NCI-H510A (cell line): ENCODE measurements around the gene PDGFC.

Experiments used
- DNase-seq: peaks from one replicate; lab custom pipeline; 2025; lab: John Stamatoyannopoulos, UW

Gene PDGFC

DNA sequence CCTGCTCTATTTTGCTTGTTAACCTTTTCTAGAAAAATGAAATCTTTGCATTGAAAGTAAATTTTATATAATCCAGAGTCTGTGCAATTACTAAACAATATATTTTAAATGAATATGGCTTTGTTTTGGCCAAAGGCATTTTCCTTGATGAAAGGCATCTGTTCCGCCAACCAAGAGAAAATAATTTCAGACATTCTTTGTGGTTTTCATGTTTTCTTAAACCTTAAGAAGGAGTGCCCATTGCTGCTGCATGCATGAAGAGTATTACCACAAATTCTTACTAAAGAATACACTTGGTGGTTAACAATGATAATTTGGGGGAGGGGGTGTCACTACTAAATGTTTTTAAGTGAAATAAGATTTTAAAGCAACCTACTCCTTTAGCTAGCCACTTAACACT, 2.7 kb upstream of the PDGFC start:
- no peak for DNase-seq

- no peak for DNase-seq
Observed at GRCh38 chr4:156972379-156973015, 898 bp upstream of the PDGFC start.

DNA sequence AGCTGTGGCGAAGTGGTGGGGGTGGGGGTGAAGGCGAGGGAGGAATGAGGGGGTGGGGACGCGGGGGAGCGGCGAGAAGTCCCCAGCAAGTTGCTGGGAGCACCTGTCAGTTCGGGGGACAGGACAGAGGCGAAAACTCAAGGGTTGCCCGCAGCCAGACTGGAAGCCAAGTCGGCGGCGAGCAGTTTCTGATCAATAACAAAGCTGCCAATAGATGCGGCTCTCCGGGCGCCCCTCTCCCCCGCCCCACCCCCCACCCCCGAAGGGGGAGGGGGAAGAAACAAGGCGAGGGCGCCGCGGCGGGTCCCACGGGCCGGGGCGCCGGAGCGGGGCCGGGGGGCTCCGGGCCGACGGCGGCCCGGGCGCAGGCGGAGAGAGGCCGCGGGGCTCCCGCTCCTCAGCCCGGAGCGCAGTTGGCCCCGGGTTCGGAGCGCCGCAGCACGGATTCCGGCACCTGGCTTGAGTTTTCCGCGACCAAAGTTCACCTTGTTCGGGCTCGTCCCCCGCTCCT, 379 bp downstream of the PDGFC start:
- no peak for DNase-seq

GRCh38 chr4:156970501-156971164, 966 bp downstream of the PDGFC start:
- DNase-seq, result no peak

GRCh38 chr4:156969911-156970310, 1.7 kb downstream of the PDGFC start:
- no peak for DNase-seq

GRCh38 chr4:156969101-156969500, 2.5 kb downstream of the PDGFC start:
- DNase-seq, result no peak

DNA sequence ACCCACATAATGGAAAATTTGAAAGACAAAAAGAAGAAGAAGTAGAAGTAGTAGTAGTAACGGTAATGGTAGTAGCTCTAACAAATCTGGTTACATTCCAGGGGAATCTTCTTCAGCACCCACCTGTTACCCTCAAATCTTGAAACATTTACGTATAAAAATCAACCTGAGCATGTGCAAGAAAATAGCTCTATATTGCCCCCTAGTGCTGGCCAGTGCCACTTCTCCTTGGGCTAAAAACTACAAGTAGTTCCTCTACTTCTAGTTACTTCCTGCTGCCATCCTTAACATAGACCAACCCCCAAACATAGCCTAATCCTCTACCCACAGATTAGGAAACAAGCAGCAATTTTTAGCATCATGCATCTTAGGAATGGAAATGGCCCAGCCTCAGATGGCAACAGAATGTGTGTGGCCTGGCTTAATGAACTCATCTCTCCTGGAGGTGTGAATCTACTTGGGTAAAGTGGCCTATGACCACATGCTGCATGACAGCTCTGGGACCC, 3.1 kb downstream of the PDGFC start:
- DNase-seq, result no peak

- DNase-seq, result no peak
Observed at GRCh38 chr4:156966836-156967235, 4.8 kb downstream of the PDGFC start.

- DNase-seq, result no peak
Observed at GRCh38 chr4:156963419-156963818, 8.2 kb downstream of the PDGFC start.

GRCh38 chr4:156962528-156962974, 9.0 kb downstream of the PDGFC start:
- DNase-seq, result no peak

- DNase-seq, result no peak
Observed at GRCh38 chr4:156962058-156962358, 9.6 kb downstream of the PDGFC start.

DNA sequence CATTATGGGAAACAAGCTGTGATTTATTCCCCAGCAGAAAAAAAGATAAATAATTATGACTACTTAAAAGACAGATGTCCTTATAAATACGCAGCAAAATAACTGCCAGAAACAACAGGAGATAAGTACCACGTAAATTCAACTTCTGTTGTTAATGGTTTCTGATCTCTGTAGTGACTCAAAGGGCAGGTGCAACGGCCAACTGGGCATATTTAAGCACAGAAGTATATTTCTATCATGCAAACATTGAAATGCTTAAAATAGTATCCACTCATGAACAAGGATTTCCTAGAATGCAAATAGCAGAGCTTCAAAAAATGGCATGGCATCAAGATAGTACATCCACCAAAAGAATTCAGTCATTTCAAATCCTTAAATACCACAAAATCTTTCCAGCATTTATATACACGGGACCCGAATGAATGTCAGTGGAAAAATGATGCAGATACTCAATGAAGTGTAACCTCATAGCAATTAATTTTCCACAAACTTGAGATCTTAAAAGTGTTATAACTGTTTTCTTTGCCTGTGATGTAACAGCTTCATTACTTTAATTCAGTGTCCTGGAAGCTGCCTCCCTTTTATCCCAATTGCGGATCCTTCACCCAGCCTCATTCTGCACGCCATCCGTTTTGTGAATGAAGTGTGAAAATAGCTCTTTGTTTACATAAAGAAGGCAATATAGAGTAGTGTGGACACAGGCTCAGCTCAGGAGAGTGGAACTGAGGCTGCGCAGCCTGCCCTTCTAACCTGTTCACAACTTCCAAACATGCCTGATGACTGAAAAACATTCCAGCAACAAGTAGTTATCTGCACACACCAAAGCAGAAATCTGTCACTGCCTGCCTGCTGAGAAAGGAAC, 10.2 kb downstream of the PDGFC start:
- DNase-seq, result no peak

DNA sequence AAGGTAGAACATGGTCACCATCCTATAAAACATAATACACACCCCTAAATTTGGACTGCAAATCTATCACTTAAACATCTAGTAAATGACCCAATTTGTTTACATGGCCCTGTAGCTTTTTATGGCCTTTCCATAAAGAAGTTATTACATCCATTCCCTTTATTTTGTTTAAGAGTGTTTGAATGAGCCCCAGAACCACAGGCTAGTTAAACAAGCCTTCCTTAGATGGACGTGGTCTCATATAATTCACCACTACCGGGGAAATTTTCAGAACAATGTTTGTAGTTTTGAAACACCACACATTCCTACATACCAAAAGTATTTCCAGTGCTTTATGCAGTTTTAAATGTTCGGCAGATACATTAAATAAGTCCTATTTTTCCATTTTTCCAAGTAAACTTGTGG, 12.3 kb downstream of the PDGFC start:
- DNase-seq, result no peak

GRCh38 chr4:156958276-156959074, 13.1 kb downstream of the PDGFC start:
- DNase-seq, result no peak

DNA sequence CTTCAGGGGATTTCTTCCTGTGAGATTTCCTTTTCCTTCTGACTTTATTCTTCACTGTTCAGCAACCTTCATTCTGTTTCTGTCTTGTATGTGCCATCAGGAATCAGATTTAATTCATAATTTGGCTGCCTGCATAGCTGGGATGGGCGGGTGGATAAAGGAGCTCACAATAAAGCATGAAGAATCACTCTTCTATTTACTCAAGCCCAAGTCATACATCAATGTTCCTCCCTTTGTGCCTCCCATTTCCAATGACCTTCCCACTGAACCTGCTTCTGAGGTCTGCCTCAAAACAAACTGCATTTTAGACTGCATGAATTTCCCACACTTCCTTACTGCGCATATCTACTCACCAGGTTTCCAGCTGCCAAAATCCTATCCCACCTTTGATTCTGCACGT, 14.0 kb downstream of the PDGFC start:
- DNase-seq, result no peak

DNA sequence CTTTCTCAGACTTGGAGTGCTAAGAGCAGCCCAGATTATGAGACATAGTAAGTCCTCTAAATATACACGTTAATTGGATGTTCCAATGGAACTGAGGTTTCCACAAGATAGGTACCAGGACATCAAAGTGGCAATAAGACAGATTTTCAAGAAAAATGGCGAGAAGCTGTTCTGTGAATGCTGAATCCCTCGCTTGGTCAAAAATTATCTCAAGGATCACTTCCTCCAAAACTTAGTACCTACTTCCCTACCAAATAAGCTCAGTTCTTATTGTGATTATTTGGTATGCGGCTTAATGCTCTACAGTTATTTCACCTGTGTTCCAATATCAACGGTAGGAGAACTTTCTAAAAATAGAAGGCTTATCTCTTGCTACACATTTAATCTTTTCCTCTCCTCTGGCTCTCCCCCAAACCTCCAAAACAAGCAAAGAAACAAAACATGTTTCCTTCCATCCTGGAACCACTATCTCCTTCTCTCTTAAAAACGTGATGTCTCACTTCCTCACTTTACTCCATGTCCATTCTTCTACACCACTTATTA, 14.7 kb downstream of the PDGFC start:
- no peak for DNase-seq

- no peak for DNase-seq
Observed at GRCh38 chr4:156956359-156956758, 15.2 kb downstream of the PDGFC start.

DNA sequence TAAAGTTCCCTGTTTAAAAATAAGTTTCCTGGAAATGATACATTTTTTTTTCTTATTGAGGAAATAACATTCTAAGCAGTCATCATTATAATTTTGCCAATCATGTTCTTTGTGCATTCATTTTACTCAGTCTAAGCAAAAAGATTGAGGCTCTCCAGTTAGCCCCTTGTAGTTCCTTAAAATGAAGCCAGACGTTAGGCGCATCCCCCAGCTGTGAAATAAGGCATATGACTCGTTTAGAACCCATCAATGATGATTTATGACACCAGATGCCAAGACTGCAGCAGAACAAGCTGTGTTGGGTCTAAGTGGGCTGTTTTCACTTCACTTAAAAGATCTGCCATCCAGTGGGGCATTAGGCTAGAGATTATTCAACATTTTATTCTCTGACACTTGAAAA, 17.0 kb downstream of the PDGFC start:
- no peak for DNase-seq

DNA sequence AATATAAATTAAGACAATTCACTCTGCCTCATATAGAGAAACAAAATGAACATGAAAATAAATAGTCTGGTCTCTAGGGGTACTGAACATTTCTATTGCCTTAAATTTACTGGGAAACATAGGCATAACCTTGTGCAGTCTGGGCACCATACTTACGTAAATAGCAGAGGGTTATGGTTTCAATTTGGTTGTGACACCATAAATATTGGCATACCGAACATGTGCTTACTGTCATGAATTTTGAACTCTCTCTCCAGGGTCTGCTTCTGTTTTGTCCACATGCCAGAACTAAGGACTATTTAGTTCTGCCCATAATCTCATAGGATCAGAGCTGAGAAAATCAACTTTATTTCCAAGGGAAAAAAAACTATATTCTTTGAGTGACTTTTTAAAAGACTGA, 17.6 kb downstream of the PDGFC start:
- no peak for DNase-seq

GRCh38 chr4:156953001-156953400, 18.6 kb downstream of the PDGFC start:
- DNase-seq, result no peak

- DNase-seq, result no peak
Observed at GRCh38 chr4:156952078-156952759, 19.4 kb downstream of the PDGFC start.
